Right atrium auricular region (tissue), 2 donors: Measurements from ENCODE around the gene DLGAP1. TPM values are rescaled to one million over a fixed set of nuclear protein-coding genes. Genes with fewer than 3 reads are reported as not detected.

ENCODE experiments used
- DNase-seq: peaks from one replicate; pipeline ENCODE4 v3.0.0-alpha.2; 2019; ENCODE audit warnings: low spot score
- H3K27ac ChIP-seq, 2 donors: fragments of 200-600 bp; sonication (generic); 1 replicate in 1 of 2; 2 replicates in 1 of 2; pipeline ENCODE4 v1.5.1; 2016 to 2019
- H3K27me3 ChIP-seq, 2 donors: fragments of 200-600 bp; sonication (generic); one replicate each; pipeline versions ENCODE4 v1.5.1 to v1.6.0; 2017 to 2019
- H3K36me3 ChIP-seq: fragments of 200-600 bp; sonication (generic); one replicate; pipeline ENCODE4 v1.5.1; 2016
- H3K4me1 ChIP-seq, 2 donors: fragments of 200-600 bp; sonication (generic); one replicate each; pipeline versions ENCODE4 v1.5.1 to v1.6.0; 2017 to 2019
- H3K4me3 ChIP-seq, 2 donors: fragments of 200-600 bp; sonication (generic); 1 replicate in 1 of 2; 2 replicates in 1 of 2; pipeline ENCODE4 v1.5.1; 2017 to 2019; ENCODE audit warnings: mild to moderate bottlenecking in 1 of 2, moderate library complexity in 1 of 2
- H3K9me3 ChIP-seq, 2 donors: fragments of 200-600 bp; sonication (generic); one replicate each; pipeline ENCODE4 v1.5.1; 2019
- total RNA-seq, 2 donors: library from RNA; depleted of rRNA; stranded (reverse); fragments of >200 nt; gene quantifications; one replicate each; pipeline ENCODE4 v1.1.0, GENCODE V29; 2016
- TF ChIP-seq, protein P1 (sequence below), 2 donors: fragments of 200-600 bp; sonication (generic); IDR thresholded peaks; one replicate each; pipeline ENCODE4 v1.5.1; 2019; ENCODE audit warnings: antibody characterized with exemption in 2 of 2

DLGAP1 gene
- total RNA-seq, 2 donors from 2014 or later, result 0.56 to 1.1 TPM

DNA sequence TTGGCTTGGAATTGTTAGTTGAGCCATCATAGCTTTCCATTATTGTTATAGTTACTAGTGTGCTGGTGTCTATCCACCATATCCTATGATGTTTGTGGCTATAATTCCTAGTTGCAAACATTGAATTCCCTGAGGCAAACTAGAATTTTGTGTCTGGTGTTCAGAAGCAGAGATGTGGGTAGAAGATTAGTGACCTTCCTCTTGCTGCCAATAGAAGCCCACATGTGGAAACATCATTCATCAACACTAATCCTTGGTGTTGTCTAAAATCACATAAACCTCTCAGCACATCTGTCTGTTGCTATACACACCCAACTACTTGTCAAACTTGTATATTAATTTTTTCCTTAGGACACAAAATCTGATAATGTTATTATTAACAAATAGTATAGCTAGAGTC, 631.0 kb downstream of the DLGAP1 start:
- no peaks in the 10 kb centered on the region for H3K36me3 ChIP-seq
- no peaks in the 10 kb centered on the region for H3K27me3 ChIP-seq
- TF ChIP-seq, protein P1, sequence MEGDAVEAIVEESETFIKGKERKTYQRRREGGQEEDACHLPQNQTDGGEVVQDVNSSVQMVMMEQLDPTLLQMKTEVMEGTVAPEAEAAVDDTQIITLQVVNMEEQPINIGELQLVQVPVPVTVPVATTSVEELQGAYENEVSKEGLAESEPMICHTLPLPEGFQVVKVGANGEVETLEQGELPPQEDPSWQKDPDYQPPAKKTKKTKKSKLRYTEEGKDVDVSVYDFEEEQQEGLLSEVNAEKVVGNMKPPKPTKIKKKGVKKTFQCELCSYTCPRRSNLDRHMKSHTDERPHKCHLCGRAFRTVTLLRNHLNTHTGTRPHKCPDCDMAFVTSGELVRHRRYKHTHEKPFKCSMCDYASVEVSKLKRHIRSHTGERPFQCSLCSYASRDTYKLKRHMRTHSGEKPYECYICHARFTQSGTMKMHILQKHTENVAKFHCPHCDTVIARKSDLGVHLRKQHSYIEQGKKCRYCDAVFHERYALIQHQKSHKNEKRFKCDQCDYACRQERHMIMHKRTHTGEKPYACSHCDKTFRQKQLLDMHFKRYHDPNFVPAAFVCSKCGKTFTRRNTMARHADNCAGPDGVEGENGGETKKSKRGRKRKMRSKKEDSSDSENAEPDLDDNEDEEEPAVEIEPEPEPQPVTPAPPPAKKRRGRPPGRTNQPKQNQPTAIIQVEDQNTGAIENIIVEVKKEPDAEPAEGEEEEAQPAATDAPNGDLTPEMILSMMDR (IDR thresholded peaks at IDR 0.05), result no peak
- no peaks in the 10 kb centered on the region for H3K9me3 ChIP-seq
- DNase-seq, result no peak
- H3K4me1 ChIP-seq, result no peaks in the 10 kb centered on the region
- no peak overlapping the region for H3K4me3 ChIP-seq
- no peak overlapping the region for H3K27ac ChIP-seq

DNA sequence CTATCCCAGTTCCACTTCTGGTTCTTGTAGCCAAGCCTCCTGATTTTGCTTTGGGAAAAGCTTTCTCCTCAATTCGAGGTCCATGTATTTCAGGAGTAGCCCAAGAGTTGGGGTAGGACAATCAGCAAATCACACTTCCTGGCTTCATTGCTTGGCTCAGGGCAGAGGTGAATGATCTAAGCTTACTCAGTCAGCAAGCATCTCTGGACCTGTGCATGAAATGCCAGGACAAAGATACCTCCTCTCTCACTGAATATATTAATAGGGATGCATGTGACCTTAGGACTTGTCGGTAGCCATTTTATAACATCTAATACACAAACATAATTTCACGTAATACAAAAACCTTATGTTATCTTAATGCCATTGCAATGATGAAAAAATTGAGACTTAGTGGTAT, 632.0 kb downstream of the DLGAP1 start:
- TF ChIP-seq, protein P1 (IDR thresholded peaks at IDR 0.05), result no peak
- no peaks in the 10 kb centered on the region for H3K36me3 ChIP-seq
- H3K27me3 ChIP-seq, result no peaks in the 10 kb centered on the region
- H3K4me3 ChIP-seq, result no peak overlapping the region
- H3K9me3 ChIP-seq, result no peaks in the 10 kb centered on the region
- DNase-seq, result no peak
- no peak overlapping the region for H3K27ac ChIP-seq
- H3K4me1 ChIP-seq, result no peaks in the 10 kb centered on the region

DNA sequence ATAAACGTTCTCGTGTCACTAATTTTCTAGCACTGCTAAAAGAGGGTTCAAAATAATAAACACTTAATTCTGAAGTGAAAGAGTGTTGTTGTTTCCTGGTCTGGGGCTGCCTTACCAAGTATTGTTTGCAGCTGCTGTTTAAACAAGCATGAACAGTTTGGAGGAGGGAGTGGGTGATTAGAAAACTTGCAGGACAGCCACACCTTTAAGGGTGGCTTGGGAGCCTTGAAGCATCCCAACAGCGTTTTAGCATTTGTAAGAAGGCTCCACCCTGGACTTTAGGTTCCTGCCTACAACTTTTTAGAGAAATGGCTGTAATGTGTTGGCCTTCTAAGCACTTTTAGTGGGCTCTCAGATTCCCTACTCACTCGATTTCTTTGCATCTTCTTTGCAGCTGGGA, 633.6 kb downstream of the DLGAP1 start:
- no peak overlapping the region for H3K27ac ChIP-seq
- H3K4me3 ChIP-seq, result no peak overlapping the region
- H3K4me1 ChIP-seq, result no peaks in the 10 kb centered on the region
- TF ChIP-seq, protein P1 (IDR thresholded peaks at IDR 0.05), result no peak
- DNase-seq, result no peak
- no peaks in the 10 kb centered on the region for H3K9me3 ChIP-seq
- no peaks in the 10 kb centered on the region for H3K27me3 ChIP-seq
- no peaks in the 10 kb centered on the region for H3K36me3 ChIP-seq

DNA sequence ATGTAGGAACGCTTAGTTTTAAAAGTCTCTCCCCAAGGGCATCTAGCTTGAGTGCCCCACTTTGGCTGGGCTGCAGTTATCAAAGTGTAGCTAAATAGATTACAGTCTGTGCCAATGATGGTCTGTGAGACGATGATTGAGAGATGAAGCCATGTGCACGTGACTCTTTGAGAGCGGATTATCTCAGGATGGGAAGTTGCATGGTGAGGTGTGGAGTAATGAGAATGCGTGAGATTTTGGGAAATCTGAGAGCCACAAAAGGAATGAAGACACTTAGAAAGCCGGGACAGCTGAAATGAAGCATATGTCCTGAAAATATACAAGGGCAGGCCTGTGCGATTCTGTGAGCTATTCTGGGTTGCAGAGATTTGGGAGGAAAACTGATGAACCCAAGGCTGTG, 635.1 kb downstream of the DLGAP1 start:
- Histone ChIP-seq H3K4me1 (no peaks in the 10 kb centered on the region), H3K9me3 (no peaks in the 10 kb centered on the region), H3K4me3 (no peak overlapping the region), H3K27me3 (no peaks in the 10 kb centered on the region), H3K36me3 (no peaks in the 10 kb centered on the region), H3K27ac (no peak overlapping the region)
- DNase-seq, result no peak
- TF ChIP-seq, protein P1 (IDR thresholded peaks at IDR 0.05), result no peak

DNA sequence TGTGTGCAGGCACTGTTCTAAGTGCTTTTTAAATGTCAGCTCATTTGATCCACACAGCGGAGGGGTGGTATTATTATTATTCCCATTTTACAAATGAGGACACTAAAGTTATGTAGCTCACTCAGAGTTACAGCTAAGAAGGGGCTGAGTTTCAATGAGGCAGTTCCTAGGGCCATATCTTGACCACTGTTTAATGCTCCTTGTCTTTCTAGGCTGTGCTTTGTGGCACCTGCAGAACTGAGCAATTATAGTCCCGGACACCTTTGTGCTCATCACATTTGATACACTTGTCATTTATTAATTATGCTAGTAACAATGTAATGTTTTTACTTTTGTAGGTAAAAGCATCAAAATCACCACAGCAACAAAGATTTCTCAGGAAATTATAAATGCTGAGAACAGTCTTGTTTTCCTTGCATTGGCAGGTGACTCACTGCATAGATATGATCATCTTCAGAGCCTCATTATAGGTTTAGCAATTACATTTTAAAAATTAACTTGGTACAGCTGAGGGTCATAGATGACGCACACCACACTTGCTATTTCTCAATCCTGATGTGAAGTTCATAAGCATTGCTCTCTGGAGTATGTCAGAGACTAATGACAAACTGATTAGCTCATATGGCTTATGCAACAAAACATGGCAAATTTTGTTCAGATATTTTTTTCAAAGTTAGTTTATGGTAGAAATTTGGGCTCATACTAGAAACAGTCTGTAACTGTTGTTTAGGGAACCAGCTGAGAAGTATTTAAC, 638.3 kb downstream of the DLGAP1 start:
- Histone ChIP-seq H3K36me3 (no peaks in the 10 kb centered on the region), H3K27ac (no peak overlapping the region), H3K4me3 (no peak overlapping the region), H3K27me3 (no peaks in the 10 kb centered on the region), H3K9me3 (no peaks in the 10 kb centered on the region), H3K4me1 (no peaks in the 10 kb centered on the region)
- DNase-seq, result no peak
- TF ChIP-seq, protein P1 (IDR thresholded peaks at IDR 0.05), result no peak

DNA sequence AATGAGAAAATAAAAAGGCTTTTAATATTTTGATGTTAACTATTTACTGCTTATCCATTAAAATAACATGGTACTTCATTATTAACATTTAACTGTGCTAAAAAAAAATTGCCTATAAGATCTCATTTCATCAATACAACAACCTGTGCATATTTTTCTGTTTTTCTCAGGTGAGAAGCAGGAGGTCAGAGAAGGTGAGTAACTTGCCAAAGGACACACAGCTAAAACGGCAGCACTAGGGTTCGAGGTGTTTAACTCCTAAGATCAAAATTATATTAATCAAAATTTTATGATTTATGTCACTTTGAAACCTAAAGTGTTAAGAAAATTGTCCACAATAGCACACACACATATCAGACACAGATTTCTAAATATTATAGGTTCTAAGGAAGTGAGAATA, 639.1 kb downstream of the DLGAP1 start:
- H3K27ac ChIP-seq, result no peak overlapping the region
- H3K4me3 ChIP-seq, result no peak overlapping the region
- H3K36me3 ChIP-seq, result no peaks in the 10 kb centered on the region
- H3K27me3 ChIP-seq, result no peaks in the 10 kb centered on the region
- TF ChIP-seq, protein P1 (IDR thresholded peaks at IDR 0.05), result no peak
- no peaks in the 10 kb centered on the region for H3K4me1 ChIP-seq
- H3K9me3 ChIP-seq, result no peaks in the 10 kb centered on the region
- no peak for DNase-seq
